ENCODE measurements around the gene NOL3.
"Not testable (repeated sequence)": the region's sequence is repeated elsewhere in the genome, so short reads cannot be mapped to it uniquely, and the experiment has no call there.

The NOL3 gene

GRCh38 chr16:67170168-67170948 is at the start of gene NOL3:
Gene NOL3 (plus strand): TSS chr16:67170538.
- DNase-seq = no peak

- not testable (repeated sequence) for DNase-seq
These were observed 47.5 kb upstream of the NOL3 start for GRCh38 chr16:67122799-67123198.

DNA sequence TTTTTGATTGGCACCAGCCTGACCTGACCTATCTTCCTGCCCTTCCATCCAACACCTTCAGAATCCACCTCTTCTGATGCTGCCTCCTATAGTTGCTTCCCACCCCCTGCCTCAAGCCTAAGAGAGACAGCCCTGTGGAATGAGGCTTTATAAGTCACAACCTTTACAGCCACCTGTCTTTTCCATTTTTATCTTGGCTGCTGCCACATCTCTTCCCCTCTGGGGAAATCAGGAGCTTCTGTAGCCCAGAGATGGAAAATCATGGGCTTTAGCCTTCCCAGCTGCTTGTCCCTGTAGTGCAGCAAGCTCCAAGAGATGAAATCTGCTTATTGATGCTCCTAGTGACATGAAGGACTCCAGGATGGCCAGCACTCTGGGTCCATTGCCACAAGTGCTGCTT is 41.9 kb upstream of the NOL3 start:
- no peak for DNase-seq

DNA sequence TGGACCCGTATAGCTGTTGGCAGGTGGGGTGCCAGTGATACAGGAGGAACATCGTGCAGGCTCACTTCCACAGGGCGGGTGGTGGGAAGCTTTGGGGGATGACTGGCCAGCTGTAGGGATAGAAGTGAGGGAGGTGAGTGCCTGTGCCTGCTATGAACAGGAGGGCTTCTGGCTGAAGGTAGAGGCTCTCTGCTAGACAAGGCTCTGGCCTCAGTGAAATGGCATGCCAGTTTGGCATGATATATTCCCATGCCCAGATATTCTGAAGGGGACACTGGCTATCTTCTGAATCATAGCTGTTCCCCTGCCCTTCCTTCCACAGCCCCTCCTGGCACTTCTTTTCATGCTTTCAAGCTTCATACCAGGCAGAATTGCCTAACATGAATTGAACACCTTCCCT is 41.5 kb upstream of the NOL3 start:
- DNase-seq = no peak

DNA sequence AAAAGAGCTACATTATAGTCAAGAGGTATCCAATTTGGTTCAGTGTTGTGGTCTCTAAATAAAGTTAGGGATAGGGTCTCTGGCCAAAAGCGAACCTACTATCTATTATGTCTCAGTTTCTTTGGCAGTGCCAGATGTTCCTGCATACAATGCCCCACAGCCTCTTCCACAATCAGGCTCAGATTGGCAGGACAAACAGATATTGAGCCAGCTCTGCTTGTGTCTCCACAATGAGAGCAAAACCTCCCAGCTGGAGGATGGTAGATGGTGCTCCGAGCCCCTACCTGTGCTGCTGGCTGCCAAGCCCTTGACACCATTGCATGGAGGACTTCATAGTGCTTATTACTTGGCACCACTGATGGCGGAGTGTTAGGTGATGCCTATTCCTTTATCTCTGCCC is 40.9 kb upstream of the NOL3 start:
- no peak for DNase-seq

GRCh38 chr16:67137605-67138004 is 32.7 kb upstream of the NOL3 start:
- no peak for DNase-seq

GRCh38 chr16:67141391-67141790 is 28.9 kb upstream of the NOL3 start:
- no peak for DNase-seq

- DNase-seq = no peak
These were observed 28.0 kb upstream of the NOL3 start for GRCh38 chr16:67142342-67142741.

GRCh38 chr16:67144943-67145342 is 25.4 kb upstream of the NOL3 start:
- DNase-seq = no peak

DNA sequence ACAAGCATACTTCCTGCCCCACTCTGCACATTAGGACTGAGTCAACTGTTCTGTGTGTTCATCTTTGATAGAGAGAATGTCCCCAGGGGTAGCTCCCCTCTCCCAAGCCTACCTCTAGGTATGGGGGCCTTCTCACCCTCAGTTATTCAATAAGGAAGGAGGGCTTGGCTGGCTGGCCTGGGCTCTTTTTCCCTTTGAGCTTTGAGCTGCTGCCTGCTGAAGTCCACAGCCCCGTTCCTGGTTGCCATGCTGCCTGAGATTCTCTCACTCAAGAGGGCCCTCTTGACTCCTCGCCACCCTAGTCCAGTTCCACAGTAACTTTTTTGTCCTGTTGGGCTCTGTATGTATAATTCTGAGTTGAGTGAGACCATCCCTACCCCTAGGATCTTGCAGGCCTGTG is 24.6 kb upstream of the NOL3 start:
- no peak for DNase-seq

DNA sequence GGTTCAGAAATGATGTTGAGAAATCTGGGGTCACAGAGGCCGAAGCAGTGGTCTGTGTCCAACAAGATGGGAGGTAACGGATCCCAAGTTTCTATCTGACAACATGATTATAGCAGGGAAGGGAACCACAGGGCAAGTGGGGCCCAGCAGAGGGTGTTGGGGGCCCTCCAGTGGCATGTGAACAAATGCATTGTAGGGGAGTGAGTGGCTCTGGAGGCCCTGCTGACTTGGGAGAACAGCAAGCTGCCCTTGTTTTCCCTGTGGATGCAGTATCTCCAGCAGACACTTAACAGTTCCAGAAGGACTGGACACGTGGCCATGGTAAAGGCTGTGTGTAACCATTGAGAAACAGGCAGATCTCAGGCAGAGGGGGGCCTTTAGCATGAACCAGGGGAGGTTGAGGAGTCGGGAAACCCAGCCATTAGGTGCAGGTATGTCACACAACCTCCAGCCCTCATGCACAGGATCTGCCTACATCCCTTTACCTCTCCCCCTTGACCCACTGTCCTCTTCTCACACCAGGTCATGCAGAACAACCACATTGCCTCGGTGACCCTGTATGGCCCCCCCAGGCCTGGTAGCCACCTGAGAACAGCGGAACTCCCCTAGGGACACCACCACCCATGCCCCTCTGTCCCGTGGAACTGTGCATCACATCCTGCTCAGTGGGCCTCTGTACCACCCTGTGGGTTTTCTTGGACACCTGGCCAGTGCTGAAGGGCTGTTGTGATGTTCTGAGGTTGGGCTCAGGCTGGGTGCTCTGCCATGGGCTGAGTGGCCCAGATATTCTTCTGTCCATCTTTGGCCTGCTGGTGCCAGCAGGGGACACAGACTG is 23.6 kb upstream of the NOL3 start:
- no peak for DNase-seq

GRCh38 chr16:67147437-67148140 is 22.7 kb upstream of the NOL3 start:
- DNase-seq = no peak

DNA sequence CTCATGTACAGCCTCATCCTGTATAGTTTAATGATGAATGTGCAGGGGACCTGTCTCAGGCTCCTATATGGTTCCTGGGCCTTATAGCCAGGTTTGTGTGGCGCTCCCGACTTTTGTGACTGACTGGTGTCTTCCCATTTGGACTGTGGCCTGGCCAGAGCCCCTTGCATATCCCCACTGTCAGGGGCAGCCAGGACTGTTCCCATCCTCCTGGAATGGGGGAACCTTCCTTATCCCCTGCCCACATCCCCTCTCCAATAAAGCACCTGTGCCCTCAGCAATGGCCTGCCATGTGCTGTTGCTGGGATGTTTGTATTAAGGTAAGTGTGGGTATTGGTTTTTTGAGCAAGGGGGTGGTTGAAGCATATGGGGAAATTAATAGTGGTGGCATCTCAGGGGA is 22.1 kb upstream of the NOL3 start:
- DNase-seq = no peak

DNA sequence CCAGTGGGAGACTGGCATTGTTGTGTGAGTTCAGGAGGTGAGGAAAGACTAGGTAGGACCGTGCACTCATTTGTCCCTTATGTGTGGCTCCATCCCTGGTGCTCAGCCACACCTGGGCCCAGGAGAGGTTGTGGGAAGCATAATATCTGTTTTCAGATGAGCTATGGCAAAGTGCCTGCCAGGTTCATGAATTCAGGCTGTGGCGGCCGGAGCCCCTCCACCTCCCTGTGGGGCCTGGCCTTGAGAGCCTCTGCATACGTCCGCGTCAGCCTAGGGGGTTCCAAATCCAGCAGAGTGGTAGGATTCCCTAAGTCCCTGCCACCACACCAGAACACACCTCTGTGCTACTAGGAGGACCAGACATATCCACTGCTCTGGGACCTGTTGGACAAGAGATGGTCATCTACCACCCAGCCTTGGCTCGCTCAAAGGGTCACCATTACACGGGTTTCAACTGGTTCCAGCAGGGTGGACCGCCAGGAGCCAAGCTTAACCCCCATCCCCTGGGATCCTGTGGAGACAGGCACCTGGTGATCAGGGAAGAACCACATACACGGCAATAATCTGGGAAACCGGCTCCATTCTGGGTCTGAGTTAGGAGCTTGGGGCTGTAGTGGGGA is 21.6 kb upstream of the NOL3 start:
- DNase-seq = no peak

DNA sequence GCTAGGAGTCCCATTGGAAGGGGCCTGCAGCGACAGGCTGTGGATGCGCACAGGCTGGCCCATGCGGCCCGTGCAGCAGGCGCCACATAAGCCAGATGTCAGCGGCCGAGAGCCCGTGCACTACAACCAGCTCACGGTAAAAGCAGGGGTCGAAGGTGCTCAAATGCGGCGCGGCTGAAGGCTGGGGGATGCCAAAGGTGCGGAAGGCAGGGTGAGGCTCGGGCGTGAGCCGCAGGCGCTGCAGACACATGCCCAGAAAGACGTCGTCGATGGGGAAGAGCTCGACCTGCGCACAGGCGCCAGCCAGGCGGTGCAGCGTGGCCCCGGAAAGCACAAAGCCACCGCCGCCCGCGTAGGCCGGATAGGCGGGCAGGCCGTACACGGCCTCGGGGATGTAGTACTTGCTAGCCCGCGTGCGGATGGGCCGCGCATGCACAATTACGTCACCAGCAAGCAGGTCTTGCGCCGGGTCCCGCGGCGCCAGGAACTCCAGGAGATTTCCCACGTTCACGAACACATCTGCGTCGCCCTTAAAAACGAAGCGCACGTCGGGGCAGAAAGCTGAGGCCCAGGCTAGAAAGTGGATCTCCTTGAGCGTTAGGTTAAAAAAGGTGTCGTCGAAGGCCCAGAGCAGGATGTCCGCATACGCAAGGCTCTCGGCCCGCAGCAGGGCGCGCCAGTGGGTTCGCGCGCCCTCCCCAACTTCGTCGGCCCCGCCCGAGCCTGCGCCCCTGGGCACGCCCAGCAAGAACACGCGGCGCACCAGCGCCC is 20.9 kb upstream of the NOL3 start:
- no peak for DNase-seq

DNA sequence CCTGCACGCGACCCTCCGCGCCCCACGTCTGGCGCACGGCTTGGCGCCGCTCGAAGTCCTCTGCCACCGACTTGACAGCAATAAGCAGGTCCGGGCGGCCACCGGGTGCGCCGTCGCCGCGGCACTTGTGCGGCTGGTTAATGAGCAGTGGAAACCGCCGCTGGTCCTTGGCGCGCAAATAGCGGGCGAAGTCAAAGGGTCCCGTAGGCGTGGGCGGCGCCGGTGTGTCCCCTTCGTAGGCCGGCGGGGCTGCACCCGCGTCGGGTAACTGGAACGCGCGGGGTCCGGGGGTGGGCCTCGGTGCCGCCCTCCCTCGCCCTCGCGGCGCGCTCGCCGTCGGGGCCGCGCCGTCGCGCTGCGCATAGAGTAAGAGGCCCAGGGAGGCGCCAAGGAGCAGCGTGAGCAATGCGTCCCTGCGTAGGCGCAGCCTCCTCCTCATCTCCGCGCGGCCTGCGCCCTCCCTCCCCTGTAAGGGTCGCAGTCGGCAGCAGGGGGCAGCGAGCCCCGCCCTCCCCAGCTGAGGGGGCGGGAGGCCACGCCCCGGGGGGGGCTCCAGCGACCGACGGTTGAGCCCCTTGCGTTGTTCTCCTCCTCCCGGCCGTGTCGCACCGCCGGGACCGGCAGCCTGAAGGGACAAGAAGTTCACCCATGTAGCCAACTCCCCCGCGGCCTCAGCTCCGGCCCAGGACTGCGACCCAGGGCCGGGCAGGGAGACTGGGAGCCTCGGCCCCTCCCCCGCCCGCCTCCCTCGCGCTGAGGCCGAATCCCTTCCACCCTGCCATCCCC is 20.1 kb upstream of the NOL3 start:
- peak; percentile 61 for DNase-seq

GRCh38 chr16:67150833-67151396 is 19.4 kb upstream of the NOL3 start, which contains the start of gene B3GNT9:
Gene B3GNT9 (minus strand): TSS chr16:67150998. CDS start chr16:67150485, 513 bp downstream.
- no peak for DNase-seq

- DNase-seq = no peak
These were observed 18.8 kb upstream of the NOL3 start for GRCh38 chr16:67151431-67152097.

- no peak for DNase-seq
These were observed 15.6 kb upstream of the NOL3 start for GRCh38 chr16:67154578-67155294.

Measured in activated naive CD4-positive, alpha-beta T cell treated with anti-CD3 and anti-CD28 coated beads, Interleukin-2, amount 50 U/mL, for 16 hours (primary cell).